HG02970 (cell line): ENCODE data around the gene PAPPA2.

Source experiments
- ATAC-seq: cut with Tn5 transposase; IDR thresholded peaks from one replicate; pipeline ENCODE4 v1.9.1; 2021; ENCODE audit warnings: mild to moderate bottlenecking, moderate library complexity, moderate number of reproducible peaks; ENCODE audit not compliant: unreplicated experiment, low FRiP score

PAPPA2 gene

DNA sequence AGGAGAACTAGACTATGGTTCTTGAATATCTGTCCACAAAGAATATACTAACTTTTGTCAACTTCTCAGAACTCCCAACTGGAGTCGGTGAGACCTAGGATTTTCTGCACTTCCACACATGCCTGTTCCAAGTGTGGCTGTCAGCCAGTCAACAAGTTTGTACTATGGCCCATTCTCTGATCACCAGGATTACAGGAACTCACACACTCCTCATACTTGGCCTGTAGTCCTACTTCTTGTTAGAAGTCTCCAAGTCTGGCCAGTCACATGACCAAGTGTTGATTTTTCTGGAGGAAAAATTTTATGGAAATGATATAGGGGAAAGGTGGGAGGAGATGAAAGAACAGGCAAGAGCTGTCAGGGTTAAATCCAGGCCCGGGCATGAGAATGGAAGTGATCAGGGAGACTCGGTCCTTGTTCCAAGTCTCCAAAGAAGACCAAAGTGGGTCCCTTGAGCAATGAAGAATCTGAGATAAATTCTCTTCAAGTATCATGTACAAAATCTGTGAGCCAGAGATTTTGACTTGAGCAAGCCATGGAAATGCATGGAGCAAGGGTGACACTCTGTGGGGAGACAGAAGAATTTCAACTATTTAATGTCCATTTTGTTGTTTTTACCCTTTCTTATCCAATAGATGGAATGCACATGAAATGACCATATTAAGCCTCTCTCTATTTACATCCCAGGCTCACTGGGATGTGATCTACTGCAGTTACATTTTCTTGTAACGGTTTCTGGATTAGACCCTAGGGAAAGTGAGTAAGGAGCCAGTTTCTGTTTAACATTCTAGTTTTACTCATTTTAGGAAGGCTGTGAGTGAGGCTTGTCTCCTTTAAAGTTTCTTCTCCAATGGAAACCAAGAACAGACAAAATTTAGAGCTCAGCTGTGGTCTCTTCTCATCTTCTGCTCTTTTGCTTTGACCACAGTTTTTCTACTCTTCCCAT is 380.6 kb downstream of the PAPPA2 start:
- ATAC-seq = no peak

DNA sequence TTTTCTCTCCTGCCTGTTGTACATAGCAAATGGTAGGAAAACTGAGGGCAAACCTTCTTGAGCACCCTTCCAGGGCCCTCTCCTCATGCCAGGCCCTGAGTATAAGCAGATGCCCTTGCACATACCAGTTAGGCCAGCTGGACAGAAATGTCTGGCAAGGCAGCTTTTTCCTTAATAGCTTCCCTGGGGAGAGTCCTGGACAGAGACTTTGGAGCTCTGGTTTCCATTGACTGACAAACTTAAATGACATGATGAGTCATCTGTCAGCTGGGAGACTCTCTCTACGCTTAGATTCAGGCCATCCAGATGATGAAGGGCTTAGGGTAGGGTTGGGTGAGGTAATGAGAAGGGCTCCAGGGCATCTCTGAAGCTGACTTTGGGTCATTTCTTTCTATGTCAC is 384.1 kb downstream of the PAPPA2 start:
- ATAC-seq = no peak

DNA sequence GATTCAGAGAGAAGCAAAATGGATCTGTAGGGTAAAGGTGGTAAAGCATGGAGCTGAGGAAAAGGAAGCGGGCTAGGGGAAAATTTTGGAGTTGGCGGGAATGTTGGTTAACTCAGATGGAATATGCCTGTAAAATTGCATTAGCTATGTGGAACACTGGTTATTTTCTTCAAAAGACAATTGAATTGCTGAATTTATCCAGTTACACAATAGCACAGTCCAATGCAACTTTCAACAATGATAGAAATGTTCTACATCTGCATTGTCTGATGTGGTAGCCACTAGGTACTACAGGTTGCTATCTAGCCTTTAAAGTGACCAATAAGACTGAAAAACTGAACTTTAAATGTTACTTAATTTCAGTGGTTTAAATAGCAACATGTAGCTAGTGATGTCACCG is 386.3 kb downstream of the PAPPA2 start:
- ATAC-seq = no peak

DNA sequence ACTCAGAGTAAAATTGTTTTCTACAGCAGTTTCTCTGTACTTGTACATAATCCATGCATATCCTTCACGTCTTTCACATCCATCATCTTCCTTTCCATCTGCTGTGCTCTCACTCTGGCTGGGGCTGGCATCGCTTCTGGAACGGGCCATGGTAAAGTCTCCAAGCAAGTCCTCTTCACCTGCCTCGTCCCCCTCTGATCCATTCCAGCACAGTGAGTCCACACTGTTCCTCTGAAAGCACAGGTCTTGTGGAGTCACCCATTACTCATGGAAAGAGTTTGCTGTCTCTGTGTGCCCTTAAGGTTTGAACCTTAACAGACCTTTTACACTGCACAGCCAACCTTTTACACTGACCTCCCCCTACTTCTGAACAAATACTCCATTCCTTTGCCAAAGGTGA is 387.9 kb downstream of the PAPPA2 start:
- ATAC-seq = no peak

DNA sequence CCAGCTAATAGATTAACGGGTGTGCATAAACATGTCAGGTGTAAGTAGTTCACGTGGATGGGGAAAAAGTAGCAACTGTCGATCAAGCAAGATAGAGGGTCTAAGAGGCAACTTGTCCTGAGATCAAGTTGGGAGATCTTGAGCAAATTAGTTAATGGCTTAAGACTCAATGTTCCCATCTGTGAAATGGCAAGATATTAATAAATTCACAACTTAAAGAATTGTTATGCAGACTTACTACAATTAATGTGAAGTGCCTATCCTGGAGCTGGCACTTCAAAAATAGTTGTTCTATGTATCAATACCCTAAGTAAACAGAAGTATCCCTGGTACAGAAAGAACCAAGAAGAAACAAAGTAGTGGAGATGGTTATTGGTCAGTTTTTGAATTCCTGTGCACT is 389.1 kb downstream of the PAPPA2 start:
- no peak for ATAC-seq

DNA sequence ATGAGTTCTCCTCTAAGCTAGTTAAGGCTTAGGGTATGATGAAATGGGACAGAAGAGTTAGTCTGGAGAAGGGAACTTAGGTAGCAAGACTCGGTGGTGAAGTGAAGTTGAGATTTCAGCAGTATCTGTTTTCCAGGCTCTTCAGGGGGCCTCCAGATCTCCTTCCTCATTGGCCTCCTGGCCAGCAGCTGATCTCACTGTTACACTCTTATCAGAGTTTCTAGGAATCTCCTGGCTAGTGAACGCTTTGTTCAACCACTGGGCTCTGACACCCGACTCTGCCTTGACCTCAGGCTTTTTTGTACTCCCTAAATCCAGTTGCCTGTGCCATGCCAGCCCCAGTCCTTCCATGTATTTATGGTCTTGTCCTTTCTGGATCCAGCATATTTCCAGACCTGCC is 390.5 kb downstream of the PAPPA2 start:
- ATAC-seq = no peak

DNA sequence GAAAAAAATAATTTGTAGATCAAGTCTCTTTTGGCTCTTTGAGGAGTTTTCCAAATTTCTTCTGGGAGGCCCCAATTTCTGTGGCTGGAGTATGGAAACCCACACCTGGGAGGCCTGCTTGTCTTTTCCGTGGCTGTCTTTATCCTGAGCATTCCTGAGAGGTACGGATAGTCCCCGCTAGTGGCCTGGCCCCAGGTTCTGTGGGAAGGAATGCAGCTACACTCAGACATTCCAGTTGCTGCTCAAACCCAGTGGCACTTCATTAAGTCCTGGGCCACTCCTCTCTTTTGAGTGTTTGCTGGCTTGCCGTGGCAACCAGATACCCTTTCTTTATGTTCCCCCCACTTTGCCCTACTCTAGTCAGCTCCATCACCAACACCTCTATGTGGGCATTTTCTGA is 391.1 kb downstream of the PAPPA2 start:
- ATAC-seq = no peak

DNA sequence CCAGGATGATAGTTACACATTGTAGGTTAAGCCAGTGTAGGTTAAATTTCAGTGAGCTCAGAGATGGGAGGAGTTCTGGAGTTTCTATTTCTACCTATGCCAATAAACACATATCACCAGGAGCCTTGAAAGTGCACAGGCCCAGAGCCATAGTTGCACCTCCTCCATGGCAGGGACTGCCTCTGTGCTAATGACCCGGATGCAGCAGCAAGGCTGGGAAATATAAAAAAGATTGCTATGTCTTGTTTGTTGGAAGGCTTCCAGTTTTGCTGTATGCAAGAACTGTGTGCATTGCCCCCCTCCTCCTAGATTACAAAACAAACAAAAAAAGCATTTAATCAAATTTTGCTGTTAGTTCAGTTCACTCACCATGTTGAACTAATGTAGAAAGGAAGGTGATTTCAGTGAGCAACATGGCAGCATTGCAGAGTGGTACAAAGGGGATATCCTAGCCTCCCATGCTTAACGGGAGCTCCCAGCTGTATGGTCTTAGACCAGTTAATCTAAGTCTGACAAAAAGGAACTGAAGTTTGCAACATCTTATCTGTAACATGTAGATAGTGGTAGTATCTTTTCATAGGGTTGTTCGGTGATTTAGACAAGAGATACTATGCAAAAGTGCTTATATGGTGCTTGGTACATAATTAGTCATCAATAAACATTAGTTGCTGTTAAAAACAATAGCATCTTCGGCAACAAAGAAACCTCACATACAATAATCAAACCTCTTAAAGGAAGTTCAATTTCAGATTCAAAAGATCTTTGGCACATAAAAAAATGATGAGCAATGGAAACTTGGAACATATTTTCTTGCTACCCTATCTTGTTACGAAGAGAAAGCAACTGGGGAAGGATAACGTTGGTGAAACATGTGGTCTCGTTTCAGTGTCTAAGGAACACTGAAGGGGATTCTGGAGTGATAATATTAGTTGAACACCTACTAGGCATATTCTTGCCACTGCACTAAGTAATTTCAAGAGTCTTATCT is 392.1 kb downstream of the PAPPA2 start:
- no peak for ATAC-seq

DNA sequence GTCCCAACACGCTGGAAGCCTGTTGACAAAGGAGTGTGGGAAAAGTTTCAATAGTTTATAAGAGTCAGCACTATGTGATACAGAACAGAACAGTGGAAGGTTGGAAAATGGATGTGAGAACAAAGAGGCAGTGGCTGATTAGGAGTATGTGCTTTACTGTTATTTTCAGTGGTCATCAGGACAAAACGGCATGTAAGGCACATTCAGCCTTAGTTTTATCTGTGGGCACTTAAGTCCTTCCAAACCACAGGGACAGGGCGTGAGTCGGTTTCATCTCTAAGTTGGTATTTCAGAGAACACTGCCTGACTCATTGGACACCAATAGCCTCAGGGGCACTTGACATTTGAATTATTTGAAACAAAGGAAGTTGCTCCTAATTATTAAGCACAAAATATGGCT is 394.7 kb downstream of the PAPPA2 start:
- no peak for ATAC-seq

DNA sequence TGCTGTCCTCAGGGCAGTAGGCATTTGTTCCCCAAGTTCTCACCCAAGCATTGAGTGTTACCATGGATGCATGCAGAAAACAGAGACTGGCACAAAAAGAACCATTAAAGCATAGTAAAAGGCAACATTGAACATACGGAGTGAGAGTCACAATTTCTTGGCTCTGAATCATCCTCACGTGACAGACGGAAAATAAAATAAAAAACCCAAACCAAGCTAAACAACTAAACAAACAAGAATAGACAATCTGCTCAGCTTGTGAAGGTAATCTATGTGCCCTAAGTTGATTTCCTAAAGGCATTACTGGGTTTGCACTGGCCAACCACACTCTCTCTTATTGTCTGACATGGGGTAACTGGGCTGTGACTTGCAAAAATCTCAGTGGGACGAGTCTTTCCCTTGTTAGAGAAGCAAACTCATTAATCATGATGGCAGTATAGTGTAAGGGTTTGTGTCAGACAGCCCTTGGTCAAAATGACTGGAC is 395.5 kb downstream of the PAPPA2 start:
- no peak for ATAC-seq

DNA sequence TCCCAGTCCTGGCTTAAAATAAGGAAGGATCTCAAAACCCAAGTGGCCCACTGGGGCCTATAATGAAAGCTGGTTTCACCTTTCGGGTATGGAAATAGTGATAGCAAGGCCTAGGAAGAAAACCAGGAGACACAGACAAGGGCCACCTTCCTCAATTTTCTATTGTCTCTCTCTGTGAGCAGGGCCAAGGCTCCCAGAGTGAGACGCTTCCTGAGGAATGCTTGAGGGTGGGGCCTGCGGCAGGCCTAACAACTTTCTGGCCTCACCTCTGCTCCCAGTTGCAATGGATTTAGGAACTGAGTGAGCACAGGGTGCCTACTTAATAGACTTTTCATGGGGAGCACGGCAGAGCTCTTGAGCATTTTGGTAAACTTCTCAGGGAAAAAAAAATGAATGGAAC is 400.6 kb downstream of the PAPPA2 start:
- ATAC-seq = no peak

DNA sequence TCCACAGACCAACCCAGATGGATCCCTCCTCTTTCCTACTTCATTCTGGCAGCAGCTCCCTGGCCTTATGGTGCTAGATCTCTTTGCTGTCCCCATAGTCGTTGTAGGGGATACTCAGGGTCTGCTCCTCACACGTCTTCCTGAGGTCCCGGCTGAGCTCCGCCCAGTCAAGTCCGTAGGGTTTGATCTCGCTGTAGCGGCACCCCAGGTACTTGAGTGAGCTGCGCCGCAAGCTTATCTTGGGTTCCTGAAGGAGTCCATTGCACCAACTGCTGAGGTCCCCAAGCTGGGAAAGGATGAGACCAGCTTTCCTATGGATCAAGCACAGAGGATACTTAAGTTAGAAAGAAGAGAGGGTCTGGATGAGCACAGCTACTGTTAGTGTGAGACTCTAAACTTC is 401.2 kb downstream of the PAPPA2 start:
- no peak for ATAC-seq

DNA sequence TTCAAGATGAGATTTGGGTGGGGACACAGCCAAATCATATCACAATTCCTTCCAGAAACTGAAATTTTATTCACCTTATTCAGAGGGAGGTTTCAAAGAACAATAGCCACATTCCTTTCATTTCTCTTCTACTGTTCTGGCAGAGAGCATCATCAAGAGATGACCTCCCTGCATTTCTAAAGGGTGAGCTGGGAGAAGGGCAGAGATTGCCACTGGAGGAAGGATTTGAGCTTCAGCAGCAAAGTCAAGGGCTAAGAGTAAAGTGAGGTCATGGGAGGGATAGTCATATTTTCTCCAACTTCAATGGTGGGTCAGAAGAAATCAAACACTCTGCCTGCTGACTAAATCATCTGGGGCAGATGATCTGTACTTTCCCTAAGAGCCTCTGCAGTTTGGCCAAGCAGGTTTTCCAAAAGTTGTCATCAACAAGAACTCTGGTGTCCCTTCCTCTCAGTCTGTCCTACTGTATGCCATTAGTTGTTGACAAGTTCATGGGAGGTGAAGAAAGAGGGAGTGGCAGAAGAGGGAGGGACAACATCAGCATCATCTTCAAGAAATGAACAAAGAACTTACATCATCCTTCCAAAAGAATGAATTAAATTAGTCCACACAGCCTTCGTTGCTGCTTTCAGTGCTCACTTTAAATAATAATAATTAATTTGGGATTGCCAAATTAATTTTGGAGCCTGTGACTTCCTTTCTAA is 403.2 kb downstream of the PAPPA2 start:
- ATAC-seq = no peak

DNA sequence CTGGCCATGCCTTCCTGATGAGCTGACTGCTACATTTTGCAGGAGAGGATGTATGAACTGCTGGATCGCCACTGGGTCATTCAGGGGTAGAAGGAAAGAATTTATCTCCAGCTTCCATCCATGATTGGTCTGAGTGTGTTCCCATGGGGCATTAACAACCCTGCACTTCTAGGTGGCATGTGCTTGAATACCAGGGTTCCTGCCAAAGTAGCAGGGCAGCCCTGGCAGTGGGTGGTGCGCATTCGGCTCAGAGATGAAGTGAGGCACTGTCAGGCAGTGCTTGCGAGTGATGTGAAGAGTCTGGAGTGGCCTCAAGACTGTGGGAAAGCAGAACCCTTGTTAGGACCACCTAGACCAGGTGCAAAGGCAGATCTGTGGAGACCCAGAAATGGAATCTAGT is 406.6 kb downstream of the PAPPA2 start:
- ATAC-seq = no peak

DNA sequence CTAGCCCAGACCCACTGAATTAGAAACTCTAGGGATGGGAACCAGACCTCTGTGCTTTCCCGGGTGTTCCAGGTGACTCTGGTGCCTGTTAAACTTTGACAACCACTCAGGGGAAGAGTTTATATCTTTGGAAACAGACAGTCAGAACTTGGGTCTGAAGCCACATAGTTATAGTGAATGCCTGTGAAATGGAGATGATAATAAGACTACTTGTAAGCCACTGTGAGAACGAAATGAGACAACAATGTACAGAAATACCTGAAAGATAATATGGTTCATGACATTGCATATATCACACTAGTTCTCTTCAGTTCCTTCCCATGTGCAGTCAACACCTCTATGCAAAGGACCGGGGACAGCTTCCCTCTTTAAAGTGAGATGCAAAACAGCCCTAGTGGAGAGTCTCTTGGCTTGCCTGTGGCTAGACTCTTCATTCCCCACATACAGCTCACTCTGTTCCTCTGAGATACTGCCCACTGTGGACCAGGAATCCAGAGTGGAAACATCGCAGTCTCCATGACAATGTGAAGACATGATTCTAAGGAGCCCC is 414.1 kb downstream of the PAPPA2 start:
- no peak for ATAC-seq

DNA sequence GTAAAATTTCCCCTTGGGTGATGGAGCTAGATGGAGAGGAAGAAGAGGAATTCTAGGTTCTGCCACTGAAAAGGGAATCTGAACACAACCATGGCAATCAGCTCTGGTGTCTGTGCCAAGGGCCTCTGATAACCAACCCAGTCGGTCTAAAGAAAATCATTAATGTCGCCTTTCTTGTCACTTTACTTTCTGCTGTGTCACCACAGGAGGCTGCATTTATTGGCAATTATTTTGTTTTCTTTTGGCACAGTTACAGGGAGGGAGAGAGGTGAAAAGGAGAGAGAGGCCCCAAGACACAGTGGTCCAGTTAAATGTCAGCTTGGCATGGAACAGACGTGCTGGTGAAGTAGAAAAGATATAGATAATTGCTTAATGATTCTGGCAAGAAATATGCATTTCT is 414.6 kb downstream of the PAPPA2 start:
- ATAC-seq = no peak

DNA sequence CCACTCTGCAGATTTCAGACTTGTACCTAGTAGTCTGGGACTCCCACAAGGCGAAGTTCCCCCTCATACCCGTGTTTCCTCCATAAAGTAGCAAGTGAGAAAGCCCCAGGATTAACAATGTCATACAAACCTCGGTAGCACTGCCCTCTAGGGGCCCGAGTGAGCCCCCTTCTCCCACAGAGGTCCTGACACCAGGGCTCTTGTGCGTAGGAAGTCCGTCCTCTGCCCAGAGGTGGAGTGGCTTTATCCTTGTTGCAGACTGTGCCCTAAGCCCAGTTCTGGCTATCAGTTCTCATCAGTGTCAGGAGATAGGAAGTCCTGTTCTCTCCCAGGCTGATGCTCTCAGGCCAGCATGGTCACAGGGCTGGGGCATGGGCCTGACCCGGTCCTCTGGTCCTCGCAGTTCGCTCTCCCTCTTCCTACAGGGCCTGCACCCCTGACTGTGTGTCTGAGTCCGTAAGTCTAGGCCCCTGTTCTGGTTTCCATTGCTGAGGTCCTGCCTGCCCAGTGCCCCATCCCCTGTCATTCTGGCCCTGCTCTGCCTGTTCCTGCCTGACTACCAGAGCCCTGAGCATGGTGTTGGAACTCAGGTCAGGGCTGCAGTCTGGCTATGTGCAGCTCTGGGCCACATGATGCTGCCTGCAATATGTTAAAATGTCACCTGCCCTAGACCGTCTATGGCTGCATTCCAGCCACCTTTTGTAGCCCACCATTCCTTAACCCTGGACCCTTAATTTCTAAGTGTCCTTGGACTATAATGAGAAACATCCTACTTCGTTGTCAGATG is 416.0 kb downstream of the PAPPA2 start:
- no peak for ATAC-seq

DNA sequence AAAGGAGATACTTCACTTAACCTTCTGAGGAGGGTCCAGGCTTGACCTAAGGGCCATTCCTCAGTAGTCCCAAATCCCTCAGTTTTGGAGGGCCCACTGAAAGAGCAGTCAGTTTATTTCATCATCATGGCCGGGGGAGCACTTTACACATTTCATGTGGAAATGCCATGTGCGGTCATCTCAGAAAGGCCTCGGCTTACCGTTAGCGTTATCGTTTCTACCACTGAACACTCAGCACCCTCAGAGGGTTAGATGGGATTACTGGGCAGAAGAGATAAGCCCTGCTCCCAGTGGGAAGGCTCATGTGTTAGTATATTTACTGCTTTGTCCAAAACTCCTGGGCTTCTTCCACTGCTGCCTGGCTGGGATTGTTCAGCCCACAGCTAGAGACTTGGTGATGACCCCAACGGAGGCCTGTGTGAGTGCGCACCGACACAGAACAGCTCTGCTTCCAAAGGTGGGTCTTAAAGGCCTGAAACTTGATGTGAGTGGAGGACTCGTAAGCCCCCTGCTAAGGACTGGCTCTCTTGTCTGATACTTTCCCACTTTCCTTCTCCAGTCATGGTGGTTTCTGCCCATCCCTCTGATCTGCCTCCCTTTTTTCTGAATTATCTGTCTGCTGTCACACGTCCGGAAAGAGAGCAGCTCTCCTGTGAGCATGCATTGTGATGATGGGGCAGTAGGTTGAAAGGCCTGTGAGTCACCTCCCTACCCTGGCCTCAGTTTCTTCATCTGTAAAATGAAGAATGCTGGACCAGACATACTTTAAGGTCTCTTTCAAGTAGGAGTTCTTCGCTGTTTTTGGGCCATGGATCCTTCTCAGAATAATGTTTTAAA is 417.0 kb downstream of the PAPPA2 start:
- ATAC-seq = no peak
